Trophoblast cell (in vitro differentiated cells and primary cell): ENCODE results near the gene PNPLA1.

Experiments
- DNase-seq, 2 donors: peaks; one replicate each; pipeline ENCODE4 v3.0.0-alpha.2; 2016
- H2AFZ ChIP-seq: 2 replicates; pipeline ENCODE4 v1.6.1; 2013; ENCODE audit warnings: low read length, moderate library complexity, mild to moderate bottlenecking; ENCODE audit not compliant: insufficient read depth, poor library complexity
- H2AK5ac ChIP-seq: 2 replicates; pipeline ENCODE4 v1.6.1; 2013; ENCODE audit warnings: mild to moderate bottlenecking, low read length
- H2BK120ac ChIP-seq: 2 replicates; pipeline ENCODE4 v1.6.1; 2013; ENCODE audit warnings: low read length, mild to moderate bottlenecking, moderate library complexity; ENCODE audit not compliant: insufficient read depth, poor library complexity
- H2BK12ac ChIP-seq: 2 replicates; pipeline ENCODE4 v1.6.1; 2013; ENCODE audit warnings: mild to moderate bottlenecking, low read length, moderate library complexity
- H2BK5ac ChIP-seq: 2 replicates; pipeline ENCODE4 v1.6.1; 2013; ENCODE audit warnings: low read length, low read depth, moderate library complexity, mild to moderate bottlenecking; ENCODE audit not compliant: poor library complexity
- H3K14ac ChIP-seq: 2 replicates; pipeline ENCODE4 v1.6.1; 2013; ENCODE audit warnings: mild to moderate bottlenecking, low read length
- H3K18ac ChIP-seq: 2 replicates; pipeline ENCODE4 v1.6.1; 2013; ENCODE audit warnings: mild to moderate bottlenecking, low read length
- H3K23ac ChIP-seq: 2 replicates; pipeline ENCODE4 v1.6.1; 2013; ENCODE audit warnings: low read length
- H3K27ac ChIP-seq: 2 replicates; pipeline ENCODE4 v1.5.1; 2013; ENCODE audit warnings: low read depth, mild to moderate bottlenecking, inconsistent platforms, low read length, moderate library complexity
- H3K27me3 ChIP-seq: 2 replicates; pipeline ENCODE4 v1.6.1; 2013; ENCODE audit warnings: inconsistent platforms, mild to moderate bottlenecking, low read length, moderate library complexity; ENCODE audit not compliant: insufficient read depth
- H3K36me3 ChIP-seq, 2 experiments: 1 replicate in 1 of 2; 2 replicates in 1 of 2; pipeline ENCODE4 v1.6.1; 2013; ENCODE audit warnings: low read length in 2 of 2, mild to moderate bottlenecking in 2 of 2, moderate library complexity in 1 of 2; ENCODE audit not compliant: insufficient read depth in 2 of 2, control insufficient read depth in 1 of 2
- H3K4ac ChIP-seq: 2 replicates; pipeline ENCODE4 v1.6.1; 2013; ENCODE audit warnings: low read depth, mild to moderate bottlenecking, low read length, moderate library complexity
- H3K4me1 ChIP-seq, 2 experiments: 1 replicate in 1 of 2; 2 replicates in 1 of 2; pipeline ENCODE4 v1.6.1; 2013; ENCODE audit warnings: low read length in 2 of 2, mild to moderate bottlenecking in 2 of 2, moderate library complexity in 1 of 2; ENCODE audit not compliant: insufficient read depth in 2 of 2, control insufficient read depth in 1 of 2
- H3K4me2 ChIP-seq: 2 replicates; pipeline ENCODE4 v1.6.1; 2013; ENCODE audit warnings: inconsistent platforms, mild to moderate bottlenecking, low read length, moderate library complexity
- H3K4me3 ChIP-seq: 2 replicates; pipeline ENCODE4 v1.5.1; 2013; ENCODE audit warnings: mild to moderate bottlenecking, low read depth, low read length, inconsistent platforms
- H3K79me1 ChIP-seq: one replicate; pipeline ENCODE4 v1.6.1; 2013; ENCODE audit warnings: low read length
- H3K79me2 ChIP-seq: 2 replicates; pipeline ENCODE4 v1.6.1; 2013; ENCODE audit warnings: low read length, mild to moderate bottlenecking; ENCODE audit not compliant: control insufficient read depth, insufficient read depth, poor library complexity
- H3K9ac ChIP-seq: 2 replicates; pipeline ENCODE4 v1.6.1; 2013; ENCODE audit warnings: mild to moderate bottlenecking, low read length
- H3K9me3 ChIP-seq: 2 replicates; pipeline ENCODE4 v1.6.1; 2013; ENCODE audit warnings: low read depth, mild to moderate bottlenecking, control low read depth, inconsistent platforms, low read length; ENCODE audit not compliant: insufficient read depth
- H4K12ac ChIP-seq: 2 replicates; pipeline ENCODE4 v1.6.1; 2013; ENCODE audit warnings: low read depth, mild to moderate bottlenecking, low read length, moderate library complexity
- H4K8ac ChIP-seq: 2 replicates; pipeline ENCODE4 v1.6.1; 2013; ENCODE audit warnings: low read depth, mild to moderate bottlenecking, low read length, moderate library complexity
- H4K91ac ChIP-seq: one replicate; pipeline ENCODE4 v1.6.1; 2013; ENCODE audit warnings: low read depth, mild to moderate bottlenecking, low read length, moderate library complexity
- WGBS: extraction: QIAGEN DNeasy Blood & Tissue Kit; methylation state at CpG from one replicate; pipeline ENCODE4 v1.1.7; 2013; ENCODE audit warnings: missing lambda C conversion rate; ENCODE audit not compliant: insufficient read length, insufficient coverage; ENCODE audit errors: extremely low coverage; 5-methylcytosine and 5-hydroxymethylcytosine counted together

Gene PNPLA1

GRCh38 chr6:36309900-36310299 is 40.0 kb downstream of the PNPLA1 start:
- H3K14ac ChIP-seq = no peak overlapping the region
- peaks cover 3% of the 10 kb centered on the region for H3K9me3 ChIP-seq
- H3K4me3 ChIP-seq = no peak overlapping the region
- H4K91ac ChIP-seq = no peak overlapping the region
- no peak overlapping the region for H3K23ac ChIP-seq
- peaks cover 1% of the 10 kb centered on the region for H3K79me1 ChIP-seq
- H2BK5ac ChIP-seq = no peak overlapping the region
- H2AFZ ChIP-seq = no peak overlapping the region
- H3K4ac ChIP-seq = no peak overlapping the region
- no peak overlapping the region for H3K27ac ChIP-seq
- DNase-seq = no peak
- no peak overlapping the region for H4K8ac ChIP-seq
- H4K12ac ChIP-seq = no peak overlapping the region
- no peak overlapping the region for H2BK12ac ChIP-seq
- H3K4me2 ChIP-seq = no peak overlapping the region
- H3K36me3 ChIP-seq = no peaks in the 10 kb centered on the region
- H2BK120ac ChIP-seq = no peak overlapping the region
- H3K18ac ChIP-seq = no peak overlapping the region
- no CpG with 5 or more reads among the region's 2 CpGs for WGBS
- H3K4me1 ChIP-seq = peaks cover 14 to 16% of the 10 kb centered on the region in 2 experiments
- no peak overlapping the region for H3K9ac ChIP-seq
- H3K79me2 ChIP-seq = no peaks in the 10 kb centered on the region
- no peaks in the 10 kb centered on the region for H3K27me3 ChIP-seq
- H2AK5ac ChIP-seq = no peak overlapping the region

- Histone ChIP-seq H3K9me3 (peaks cover 3% of the 10 kb centered on the region), H2AK5ac (no peak overlapping the region), H3K27me3 (no peaks in the 10 kb centered on the region), H3K14ac (peak overlapping the region; percentile 18), H3K79me2 (no peaks in the 10 kb centered on the region), H2BK12ac (peak overlapping the region; percentile 16), H2AFZ (no peak overlapping the region), H4K12ac (no peak overlapping the region), H4K8ac (peak overlapping the region; percentile 17), H3K79me1 (peaks cover 1% of the 10 kb centered on the region), H2BK5ac (no peak overlapping the region), H3K18ac (no peak overlapping the region), H3K27ac (no peak overlapping the region), H3K9ac (no peak overlapping the region), H3K4me3 (no peak overlapping the region), H4K91ac (peak overlapping the region; percentile 57), H3K4me2 (no peak overlapping the region), H2BK120ac (peak overlapping the region; percentile 14), H3K4ac (no peak overlapping the region), H3K23ac (no peak overlapping the region), H3K4me1 (peaks cover 14 to 16% of the 10 kb centered on the region in 2 experiments), H3K36me3 (no peaks in the 10 kb centered on the region)
- no CpG with 5 or more reads among the region's 8 CpGs for WGBS
- no peak for DNase-seq
Measured at GRCh38 chr6:36312854-36313648, 43.2 kb downstream of the PNPLA1 start.

GRCh38 chr6:36313649-36313936 is 43.7 kb downstream of the PNPLA1 start:
- Histone ChIP-seq H3K27ac (no peak overlapping the region), H2BK5ac (no peak overlapping the region), H3K79me2 (no peaks in the 10 kb centered on the region), H2AFZ (no peak overlapping the region), H3K36me3 (no peaks in the 10 kb centered on the region), H2BK12ac (no peak overlapping the region), H3K14ac (no peak overlapping the region), H2AK5ac (no peak overlapping the region), H4K12ac (no peak overlapping the region), H3K4me2 (no peak overlapping the region), H3K4me1 (peaks cover 14 to 16% of the 10 kb centered on the region in 2 experiments), H3K4me3 (no peak overlapping the region), H3K79me1 (peaks cover 1% of the 10 kb centered on the region), H3K9me3 (peaks cover 3% of the 10 kb centered on the region), H3K4ac (no peak overlapping the region), H4K8ac (peak overlapping the region; percentile 17), H3K18ac (no peak overlapping the region), H3K23ac (no peak overlapping the region), H4K91ac (no peak overlapping the region), H3K27me3 (no peaks in the 10 kb centered on the region), H2BK120ac (no peak overlapping the region), H3K9ac (no peak overlapping the region)
- no CpG with 5 or more reads among the region's 4 CpGs for WGBS
- no peak for DNase-seq

GRCh38 chr6:36314221-36315014 is 44.6 kb downstream of the PNPLA1 start:
- Histone ChIP-seq H4K91ac (no peak overlapping the region), H2AK5ac (no peak overlapping the region), H3K4ac (no peak overlapping the region), H3K79me1 (peaks cover 1% of the 10 kb centered on the region), H3K18ac (no peak overlapping the region), H3K14ac (no peak overlapping the region), H2BK12ac (no peak overlapping the region), H3K27me3 (no peaks in the 10 kb centered on the region), H2AFZ (no peak overlapping the region), H4K12ac (no peak overlapping the region), H3K27ac (no peak overlapping the region), H3K9ac (no peak overlapping the region), H3K79me2 (no peaks in the 10 kb centered on the region), H2BK5ac (no peak overlapping the region), H2BK120ac (no peak overlapping the region), H3K36me3 (no peaks in the 10 kb centered on the region), H3K4me1 (peaks cover 14 to 16% of the 10 kb centered on the region in 2 experiments), H4K8ac (no peak overlapping the region), H3K23ac (no peak overlapping the region), H3K9me3 (peaks cover 3% of the 10 kb centered on the region), H3K4me2 (peak overlapping the region; percentile 24), H3K4me3 (no peak overlapping the region)
- no CpG with 5 or more reads among the region's 3 CpGs for WGBS
- DNase-seq = peak; percentile 89 to 94
